ENCODE measurements around the gene FGF10. TPM values are rescaled to one million over a fixed set of nuclear protein-coding genes. Genes with fewer than 3 reads are reported as not detected.

The FGF10 gene
- total RNA-seq, 1 experiment from 2014 or later, result not detected

GRCh38 chr5:44266882-44267576 lies 122.2 kb downstream of the FGF10 start:
- Histone ChIP-seq H3K9me3 (replicated peaks) (no peaks in the 10 kb centered on the region), H3K4me3 (no peak overlapping the region), H3K4me1 (replicated peaks) (no peaks in the 10 kb centered on the region), H3K27me3 (replicated peaks) (no peaks in the 10 kb centered on the region), H3K36me3 (no peaks in the 10 kb centered on the region), H3K27ac (no peak overlapping the region)
- no peak for DNase-seq (ENCODE audit: low read depth in 1 of 2, low spot score in 2 of 2)

- no peaks in the 10 kb centered on the region for H3K9me3 ChIP-seq (replicated peaks)
- no peak for DNase-seq (ENCODE audit: low read depth in 1 of 2, low spot score in 2 of 2)
- no peaks in the 10 kb centered on the region for H3K27me3 ChIP-seq (replicated peaks)
- no peak overlapping the region for H3K27ac ChIP-seq
- no peaks in the 10 kb centered on the region for H3K4me1 ChIP-seq (replicated peaks)
- no peak overlapping the region for H3K4me3 ChIP-seq
- H3K36me3 ChIP-seq, result no peaks in the 10 kb centered on the region
Observed at GRCh38 chr5:44265713-44266112, 123.5 kb downstream of the FGF10 start.

GRCh38 chr5:44260793-44261192 lies 128.4 kb downstream of the FGF10 start:
- no peaks in the 10 kb centered on the region for H3K27me3 ChIP-seq (replicated peaks)
- no peak for DNase-seq (ENCODE audit: low read depth in 1 of 2, low spot score in 2 of 2)
- no peak overlapping the region for H3K27ac ChIP-seq
- no peaks in the 10 kb centered on the region for H3K36me3 ChIP-seq
- no peak overlapping the region for H3K4me3 ChIP-seq
- no peaks in the 10 kb centered on the region for H3K9me3 ChIP-seq (replicated peaks)
- H3K4me1 ChIP-seq (replicated peaks), result no peaks in the 10 kb centered on the region

- H3K4me3 ChIP-seq, result no peak overlapping the region
- H3K27me3 ChIP-seq (replicated peaks), result no peaks in the 10 kb centered on the region
- DNase-seq (ENCODE audit: low read depth in 1 of 2, low spot score in 2 of 2), result no peak
- no peaks in the 10 kb centered on the region for H3K4me1 ChIP-seq (replicated peaks)
- H3K27ac ChIP-seq, result no peak overlapping the region
- no peaks in the 10 kb centered on the region for H3K9me3 ChIP-seq (replicated peaks)
- no peaks in the 10 kb centered on the region for H3K36me3 ChIP-seq
Observed at GRCh38 chr5:44257653-44258365, 131.4 kb downstream of the FGF10 start.

- H3K4me3 ChIP-seq, result no peak overlapping the region
- no peaks in the 10 kb centered on the region for H3K36me3 ChIP-seq
- H3K9me3 ChIP-seq (replicated peaks), result no peaks in the 10 kb centered on the region
- H3K27ac ChIP-seq, result no peak overlapping the region
- no peaks in the 10 kb centered on the region for H3K4me1 ChIP-seq (replicated peaks)
- DNase-seq (ENCODE audit: low read depth in 1 of 2, low spot score in 2 of 2), result no peak
- H3K27me3 ChIP-seq (replicated peaks), result no peaks in the 10 kb centered on the region
Observed at GRCh38 chr5:44257221-44257620, 132.0 kb downstream of the FGF10 start.

Data from SJSA1 (cell line).